IMR-90 (cell line): ENCODE measurements around the gene PEX16. TPM values are rescaled to one million over a fixed set of nuclear protein-coding genes. Genes with fewer than 3 reads are reported as not detected.
A peak's percentile ranks its signal among the peaks of the same experiment; 100 is the strongest.

Experiments used
- ATAC-seq: fragments of 200-7000 bp; cut with Tn5 transposase; 2 replicates; pipeline ENCODE4 v1.9.1; 2020; ENCODE audit warnings: low read depth, mild to moderate bottlenecking, moderate library complexity
- BruUV-seq: library from RNA; stranded (reverse); fragments of 400-500 nt; replicated peaks from 2 replicates; lab custom pipeline; 2021; lab: Mats Ljungman, UMichigan
- CTCF ChIA-PET: fragments of 300-600 bp; formaldehyde crosslinking; extraction: SDS; loops from one replicate; lab custom pipeline; 2021; ENCODE audit warnings: antibody characterized with exemption; lab: Yijun Ruan, JAX
- POLR2A ChIA-PET: fragments of 300-600 bp; sonication (Branson Sonifier 250); formaldehyde crosslinking; loops from one replicate; lab custom pipeline; 2022; ENCODE audit warnings: antibody characterized with exemption; ENCODE audit not compliant: unreplicated experiment; lab: Charles Lee
- DNase-seq: peaks from one replicate; pipeline ENCODE4 v3.0.0; 2013
- H2AFZ ChIP-seq: replicated peaks from 2 replicates; pipeline ENCODE3; 2013; ENCODE audit warnings: low read length, mild to moderate bottlenecking; ENCODE audit not compliant: poor library complexity
- H2AK5ac ChIP-seq: 2 replicates; pipeline ENCODE4 v1.6.1; 2013; ENCODE audit warnings: low read depth, low read length, inconsistent platforms
- H2AK9ac ChIP-seq: replicated peaks from 2 replicates; pipeline ENCODE3; 2013; ENCODE audit warnings: mild to moderate bottlenecking, low read depth, low read length, moderate library complexity; ENCODE audit not compliant: poor library complexity
- H2BK120ac ChIP-seq: 2 replicates; pipeline ENCODE4 v1.6.1; 2013; ENCODE audit warnings: low read depth, low read length, inconsistent platforms
- H2BK15ac ChIP-seq: 3 replicates; pipeline ENCODE4 v1.6.1; 2013; ENCODE audit warnings: low read depth, low read length, inconsistent platforms
- H2BK20ac ChIP-seq: 2 replicates; pipeline ENCODE4 v1.6.1; 2013; ENCODE audit warnings: low read depth, mild to moderate bottlenecking, inconsistent platforms, low read length, moderate library complexity
- H2BK5ac ChIP-seq: 2 replicates; pipeline ENCODE4 v1.6.1; 2013; ENCODE audit warnings: mild to moderate bottlenecking, low read depth, low read length, inconsistent platforms; ENCODE audit not compliant: poor library complexity, severe bottlenecking
- H3K14ac ChIP-seq: replicated peaks from 2 replicates; pipeline ENCODE4 v1.6.1; 2013; ENCODE audit warnings: low read depth, low read length, inconsistent platforms
- H3K18ac ChIP-seq: 2 replicates; pipeline ENCODE4 v1.6.1; 2013; ENCODE audit warnings: low read depth, low read length, control low read depth
- H3K23ac ChIP-seq: 2 replicates; pipeline ENCODE4 v1.6.1; 2013; ENCODE audit warnings: low read depth, low read length, inconsistent platforms
- H3K27ac ChIP-seq: 2 replicates; pipeline ENCODE4 v1.5.1; 2013; ENCODE audit warnings: mild to moderate bottlenecking, control low read depth, low read length; ENCODE audit not compliant: insufficient read depth
- H3K27me3 ChIP-seq: 2 replicates; pipeline ENCODE4 v1.6.1; 2013; ENCODE audit warnings: low read length; ENCODE audit not compliant: control insufficient read depth, insufficient read depth
- H3K36me3 ChIP-seq: 2 replicates; pipeline ENCODE4 v1.6.1; 2013; ENCODE audit warnings: low read length, mixed read lengths; ENCODE audit not compliant: control insufficient read depth, insufficient read depth
- H3K4ac ChIP-seq: 2 replicates; pipeline ENCODE4 v1.6.1; 2013; ENCODE audit warnings: low read depth, low read length, inconsistent platforms
- H3K4me1 ChIP-seq: 2 replicates; pipeline ENCODE4 v1.6.1; 2013; ENCODE audit warnings: low read length, mixed read lengths; ENCODE audit not compliant: control insufficient read depth, insufficient read depth
- H3K4me2 ChIP-seq: 2 replicates; pipeline ENCODE4 v1.6.1; 2013; ENCODE audit warnings: low read depth, mild to moderate bottlenecking, control low read depth, low read length, moderate library complexity
- H3K4me3 ChIP-seq: 2 replicates; pipeline ENCODE4 v1.5.1; 2013; ENCODE audit warnings: low read depth, mild to moderate bottlenecking, control low read depth, low read length, moderate library complexity; ENCODE audit not compliant: insufficient read depth
- H3K56ac ChIP-seq: 2 replicates; pipeline ENCODE4 v1.6.1; 2013; ENCODE audit warnings: low read length, inconsistent platforms; ENCODE audit not compliant: insufficient read depth; ENCODE audit errors: extremely low read depth
- H3K79me1 ChIP-seq, 2 experiments: 2 replicates each; pipeline ENCODE4 v1.6.1; 2013; ENCODE audit warnings: low read length in 2 of 2, inconsistent platforms in 1 of 2, low read depth in 1 of 2
- H3K9ac ChIP-seq: 2 replicates; pipeline ENCODE4 v1.6.1; 2013; ENCODE audit warnings: low read depth, low read length, control low read depth
- H3K9me1 ChIP-seq: 2 replicates; pipeline ENCODE4 v1.6.1; 2013; ENCODE audit warnings: low read length, inconsistent platforms; ENCODE audit not compliant: insufficient read depth
- H3K9me3 ChIP-seq: 2 replicates; pipeline ENCODE4 v1.6.1; 2013; ENCODE audit warnings: low read length; ENCODE audit not compliant: control insufficient read depth, insufficient read depth
- H4K20me1 ChIP-seq: 2 replicates; pipeline ENCODE4 v1.6.1; 2013; ENCODE audit warnings: low read length, inconsistent platforms; ENCODE audit not compliant: insufficient read depth
- H4K5ac ChIP-seq: 2 replicates; pipeline ENCODE4 v1.6.1; 2013; ENCODE audit warnings: mild to moderate bottlenecking, low read depth, low read length, control low read depth
- H4K8ac ChIP-seq, 2 experiments: 2 replicates each; pipeline ENCODE4 v1.6.1; 2013; ENCODE audit warnings: low read depth in 2 of 2, low read length in 2 of 2, control low read depth in 1 of 2, inconsistent platforms in 1 of 2
- H4K91ac ChIP-seq: 2 replicates; pipeline ENCODE4 v1.6.1; 2013; ENCODE audit warnings: low read depth, low read length, inconsistent platforms; ENCODE audit not compliant: insufficient read depth
- BHLHE40 ChIP-seq: fragments of 150-350 bp; IDR thresholded peaks from 2 replicates; pipeline ENCODE4 v1.6.1; 2016; ENCODE audit warnings: mild to moderate bottlenecking, low read depth, low read length
- CEBPB ChIP-seq: IDR thresholded peaks from 2 replicates; pipeline ENCODE4 v1.6.1; 2012; ENCODE audit warnings: low read depth, low read length, improper control_type of control experiment
- CHD1 ChIP-seq: IDR thresholded peaks from 2 replicates; pipeline ENCODE4 v1.6.1; 2012; ENCODE audit warnings: low read depth, low read length, improper control_type of control experiment
- FOS ChIP-seq: fragments of 150-350 bp; IDR thresholded peaks from 2 replicates; pipeline ENCODE4 v1.6.1; 2016; ENCODE audit warnings: low read depth, low read length
- MAZ ChIP-seq: IDR thresholded peaks from 2 replicates; pipeline ENCODE4 v1.6.1; 2012; ENCODE audit warnings: low read depth, mild to moderate bottlenecking, low read length, improper control_type of control experiment, moderate library complexity, borderline replicate concordance
- MXI1 ChIP-seq: IDR thresholded peaks from 2 replicates; pipeline ENCODE4 v1.6.1; 2012; ENCODE audit warnings: low read depth, mild to moderate bottlenecking, low read length, moderate library complexity, borderline replicate concordance
- NFE2L2 ChIP-seq: fragments of 150-350 bp; IDR thresholded peaks from 2 replicates; pipeline ENCODE4 v1.6.1; 2016; ENCODE audit warnings: low read depth, mild to moderate bottlenecking, low read length
- SMC3 ChIP-seq: fragments of 150-350 bp; IDR thresholded peaks from 2 replicates; pipeline ENCODE4 v1.6.1; 2016; ENCODE audit warnings: low read depth, mild to moderate bottlenecking, antibody characterized with exemption, low read length, moderate library complexity
- WGBS, 2 experiments: methylation state at CpG; one replicate each; pipeline versions ENCODE4 v1.1.5 to v1.1.7; 2013; ENCODE audit warnings: missing lambda C conversion rate in 2 of 2; ENCODE audit not compliant: insufficient read length in 1 of 2; ENCODE audit errors: extremely low coverage in 2 of 2; 5-methylcytosine and 5-hydroxymethylcytosine counted together
- dilution Hi-C: fragments of 300-500 bp; cut with HindIII; formaldehyde crosslinking; loops from one replicate; pipeline ENCODE4 v1.14.3; 2018; ENCODE audit warnings: low sequenced_read_pairs; ENCODE audit not compliant: unreplicated experiment
- in situ Hi-C: fragments of 300-500 bp; cut with MboI; formaldehyde crosslinking; loops from 3 replicates; pipeline ENCODE4 v1.14.3; 2019; ENCODE audit warnings: low sequenced_read_pairs, inconsistent platforms, mixed read lengths
- intact Hi-C: fragments of 100-400 bp; cut with micrococcal nuclease; formaldehyde crosslinking; loops from 2 replicates; pipeline ENCODE4 v1.10.0; 2022
- polyA plus RNA-seq, 3 experiments: library from polyadenylated mRNA; depleted of rRNA; stranded (reverse); fragments of >200 nt; gene quantifications; 2 replicates each; pipeline ENCODE4 v1.2.3, GENCODE V29; 2012; ENCODE audit warnings: low replicate concordance in 1 of 3
- total RNA-seq: library from RNA; depleted of rRNA; stranded (reverse); fragments of >200 nt; gene quantifications from 2 replicates; pipeline ENCODE4 v1.2.3, GENCODE V29; 2012
- TF ChIP-seq, protein P1 (sequence below): fragments of 150-350 bp; IDR thresholded peaks from 2 replicates; pipeline ENCODE4 v1.6.1; 2016; ENCODE audit warnings: low read depth, mild to moderate bottlenecking, low read length, moderate library complexity, borderline replicate concordance

Gene PEX16
- total and polyA plus RNA-seq, 2 of the 4 experiments (the other 2 are of a cell fraction), result 17.9 to 23.3 TPM

DNA sequence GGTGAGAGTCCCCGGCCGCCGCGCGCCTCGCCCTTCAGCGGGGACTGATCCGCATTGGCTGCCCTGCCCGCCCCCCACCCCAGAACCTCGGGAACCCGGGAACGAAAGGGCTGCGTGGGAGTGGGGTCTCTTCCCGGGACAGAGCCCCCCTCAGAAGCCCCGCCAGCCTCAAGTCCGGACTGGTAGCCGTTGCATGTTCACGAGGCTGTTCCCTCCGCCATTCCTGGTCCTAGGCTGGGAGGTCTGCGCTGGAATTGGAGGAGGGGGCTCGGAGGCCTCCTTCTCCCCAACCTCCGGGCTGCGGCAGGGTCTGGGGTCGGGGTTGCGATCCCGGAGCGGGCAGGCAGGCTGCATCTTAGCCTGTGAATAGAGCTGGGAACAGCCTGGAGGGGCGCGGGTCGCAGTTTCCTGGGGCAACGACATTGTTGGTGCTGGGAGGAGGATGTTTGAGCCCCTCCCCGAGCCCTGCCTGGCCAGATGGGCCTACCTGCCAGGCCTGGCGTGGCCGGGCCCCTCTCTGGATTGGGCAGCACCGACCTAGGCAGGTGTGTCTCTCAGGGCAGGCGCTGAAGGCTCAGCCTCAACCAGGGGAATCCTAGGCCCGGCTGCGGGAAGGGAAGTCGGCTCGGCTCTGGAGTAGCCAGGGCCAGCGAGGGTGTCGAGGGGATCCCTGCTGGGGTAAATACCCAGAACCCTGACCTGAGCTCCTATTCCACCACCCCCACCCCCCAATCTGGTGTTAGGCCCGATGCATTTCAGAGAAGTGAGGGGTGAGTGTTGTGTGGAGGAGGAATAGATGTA is 31.6 kb downstream of the PEX16 start:
- H4K20me1 ChIP-seq, result peaks cover 20% of the 10 kb centered on the region
- BruUV-seq, result no TSS peak
- CTCF ChIA-PET, result no interaction called here
- TF ChIP-seq, protein P1, sequence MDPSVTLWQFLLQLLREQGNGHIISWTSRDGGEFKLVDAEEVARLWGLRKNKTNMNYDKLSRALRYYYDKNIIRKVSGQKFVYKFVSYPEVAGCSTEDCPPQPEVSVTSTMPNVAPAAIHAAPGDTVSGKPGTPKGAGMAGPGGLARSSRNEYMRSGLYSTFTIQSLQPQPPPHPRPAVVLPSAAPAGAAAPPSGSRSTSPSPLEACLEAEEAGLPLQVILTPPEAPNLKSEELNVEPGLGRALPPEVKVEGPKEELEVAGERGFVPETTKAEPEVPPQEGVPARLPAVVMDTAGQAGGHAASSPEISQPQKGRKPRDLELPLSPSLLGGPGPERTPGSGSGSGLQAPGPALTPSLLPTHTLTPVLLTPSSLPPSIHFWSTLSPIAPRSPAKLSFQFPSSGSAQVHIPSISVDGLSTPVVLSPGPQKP, result no peak
- TF ChIP-seq CEBPB, result no peak
- TF ChIP-seq NFE2L2, result no peak
- no peak for TF ChIP-seq BHLHE40
- no peak for TF ChIP-seq FOS
- no peak for TF ChIP-seq MXI1
- no peak for TF ChIP-seq CHD1
- no peak for TF ChIP-seq SMC3
- no peak for TF ChIP-seq MAZ
- H2AK5ac ChIP-seq, result no peak overlapping the region
- no peak overlapping the region for H3K23ac ChIP-seq
- POLR2A ChIA-PET, result no interaction called here
- no peak overlapping the region for H3K56ac ChIP-seq
- WGBS, 2 experiments, result 4% methylated on average over 4 of the region's 43 CpGs; no CpG with 5 or more reads in 1 of the 2 experiments
- in situ Hi-C loops (no loop called here), intact Hi-C loops (no loop called here), dilution Hi-C loops (no loop called here)
- no peak overlapping the region for H2BK5ac ChIP-seq
- no peak overlapping the region for H3K4ac ChIP-seq
- H3K4me2 ChIP-seq, result peak overlapping the region; percentile 72; the same call in 1 of the 2 replicates
- H3K79me1 ChIP-seq, result peaks cover 0 to 1% of the 10 kb centered on the region in 2 experiments; a peak in 1 of 4 replicates
- no peak overlapping the region for H2BK15ac ChIP-seq
- peak overlapping the region; percentile 77 for H3K4me3 ChIP-seq
- DNase-seq (no peak), ATAC-seq (no peak)
- H3K9ac ChIP-seq, result no peak overlapping the region
- no peak overlapping the region for H3K27ac ChIP-seq
- H4K8ac ChIP-seq, result no peak overlapping the region
- no peak overlapping the region for H2BK120ac ChIP-seq
- H3K9me1 ChIP-seq, result peaks cover 4% of the 10 kb centered on the region; the same call in 1 of the 2 replicates
- H3K27me3 ChIP-seq, result peaks cover 30% of the 10 kb centered on the region
- H3K4me1 ChIP-seq, result no peaks in the 10 kb centered on the region
- H3K14ac ChIP-seq, result no peak overlapping the region
- H3K18ac ChIP-seq, result no peak overlapping the region
- peak overlapping the region; percentile 86 for H2AFZ ChIP-seq
- no peak overlapping the region for H4K91ac ChIP-seq
- H4K5ac ChIP-seq, result no peak overlapping the region
- H2AK9ac ChIP-seq, result peak overlapping the region; percentile 24
- H3K36me3 ChIP-seq, result peaks cover 11% of the 10 kb centered on the region
- no peak overlapping the region for H2BK20ac ChIP-seq
- no peaks in the 10 kb centered on the region for H3K9me3 ChIP-seq
